ENCODE results near the gene HASPIN.

HASPIN gene

GRCh38 chr17:3768769-3769168, 45.1 kb downstream of the HASPIN start:
- no peak for DNase-seq

- DNase-seq, result no peak
Observed at GRCh38 chr17:3770466-3770865, 46.8 kb downstream of the HASPIN start.

GRCh38 chr17:3771140-3771539, 47.4 kb downstream of the HASPIN start:
- DNase-seq, result no peak

- no peak for DNase-seq
Observed at GRCh38 chr17:3772764-3773163, 49.1 kb downstream of the HASPIN start.

GRCh38 chr17:3773511-3773910, 49.8 kb downstream of the HASPIN start:
- no peak for DNase-seq

GRCh38 chr17:3773966-3774365, 50.3 kb downstream of the HASPIN start:
- DNase-seq, result no peak

Data from central memory CD4-positive, alpha-beta T cell (primary cell).